HepG2 (cell line): ENCODE measurements around the gene MIER1. TPM values are rescaled to one million over a fixed set of nuclear protein-coding genes. Genes with fewer than 3 reads are reported as not detected.

Source experiments
- ATAC-seq: fragments of 200-7000 bp; cut with Tn5 transposase; 3 replicates; pipeline ENCODE4 v1.9.1; 2020; ENCODE audit warnings: mild to moderate bottlenecking, moderate library complexity
- BruUV-seq: library from RNA; stranded (reverse); fragments of 400-500 nt; replicated peaks from 2 replicates; lab custom pipeline; 2021; lab: Mats Ljungman, UMichigan
- CTCF ChIA-PET: fragments of 300-600 bp; formaldehyde crosslinking; extraction: SDS; loops from one replicate; lab custom pipeline; 2021; ENCODE audit warnings: low total read pairs, inconsistent platforms, low intra/inter-chr PET ratio; lab: Yijun Ruan, JAX
- POLR2A ChIA-PET: fragments of 350-600 bp; sonication (Branson Sonifier 250); formaldehyde crosslinking; loops from one replicate; lab custom pipeline; 2020; ENCODE audit warnings: antibody characterized with exemption, inconsistent platforms; lab: Yijun Ruan, JAX
- DNase-seq: peaks from one replicate; pipeline ENCODE4 v3.0.0-alpha.2; 2015; ENCODE audit warnings: low spot score
- FAIRE-seq: peaks from 3 replicates; lab custom pipeline; 2011; peaks lifted over from hg19 to GRCh38; lab: Jason Lieb, UNC
- H2AFZ ChIP-seq: one replicate; pipeline ENCODE4 v1.6.1; 2011; ENCODE audit warnings: low read length, inconsistent platforms
- H3K27ac ChIP-seq: fragments of 300-600 bp; 3 replicates; pipeline ENCODE4 v1.8.0; 2011; ENCODE audit warnings: mixed run types, mild to moderate bottlenecking, mixed read lengths, low read length, inconsistent platforms; ENCODE audit not compliant: insufficient read depth; ENCODE audit errors: extremely low read length
- H3K27me3 ChIP-seq, 2 experiments: fragments of 200-600 bp in 1 of 2; 2 replicates in 1 of 2; 3 replicates in 1 of 2; pipeline versions ENCODE4 v1.6.0 to v1.8.0; 2011; ENCODE audit warnings: low read length in 2 of 2, mild to moderate bottlenecking in 2 of 2, moderate library complexity in 2 of 2, inconsistent platforms in 1 of 2; ENCODE audit not compliant: insufficient read depth in 2 of 2, control insufficient read depth in 1 of 2
- H3K36me3 ChIP-seq, 2 experiments: fragments of 200-600 bp in 1 of 2; replicated peaks in 1 of 2; 2 replicates in 1 of 2; 3 replicates in 1 of 2; pipeline versions ENCODE4 v1.5.1 to v1.8.0; 2011; ENCODE audit warnings: low read length in 2 of 2, inconsistent platforms in 1 of 2; ENCODE audit not compliant: insufficient read depth in 2 of 2, control insufficient read depth in 1 of 2
- H3K4me1 ChIP-seq: 2 replicates; pipeline ENCODE4 v1.5.1; 2012; ENCODE audit warnings: low read length, inconsistent platforms; ENCODE audit not compliant: insufficient read depth
- H3K4me2 ChIP-seq: 2 replicates; pipeline ENCODE4 v1.6.0; 2011; ENCODE audit warnings: low read depth, low read length, inconsistent platforms
- H3K4me3 ChIP-seq, 3 experiments: fragments of 200-600 bp in 1 of 3; sonication (generic), shearing (Covaris generic) in 1 of 3; replicated peaks in 1 of 3; 2 replicates each; pipeline ENCODE4 v1.5.1; 2011 to 2016; ENCODE audit warnings: low read length in 3 of 3, inconsistent platforms in 2 of 3, low read depth in 2 of 3, mild to moderate bottlenecking in 2 of 3, control low read depth in 1 of 3, mixed read lengths in 1 of 3; ENCODE audit not compliant: insufficient read depth in 1 of 3
- H3K79me2 ChIP-seq: one replicate; pipeline ENCODE4 v1.6.1; 2011; ENCODE audit warnings: low read length, inconsistent platforms; ENCODE audit not compliant: insufficient read depth
- H3K9ac ChIP-seq: 2 replicates; pipeline ENCODE4 v1.6.0; 2011; ENCODE audit warnings: mild to moderate bottlenecking, low read depth, low read length, inconsistent platforms; ENCODE audit not compliant: insufficient read depth
- H3K9me3 ChIP-seq: 2 replicates; pipeline ENCODE4 v1.5.1; 2012; ENCODE audit warnings: mild to moderate bottlenecking, low read length
- H4K20me1 ChIP-seq: 2 replicates; pipeline ENCODE4 v1.6.0; 2011; ENCODE audit warnings: inconsistent platforms, mild to moderate bottlenecking, low read length, moderate library complexity; ENCODE audit not compliant: insufficient read depth
- ASH2L ChIP-seq: fragments of 300-600, 200-600 bp; sonication (generic); IDR thresholded peaks from 2 replicates; pipeline ENCODE4 v1.7.0; 2017; ENCODE audit warnings: low read depth, mild to moderate bottlenecking, moderate library complexity, mixed read lengths, low read length; ENCODE audit not compliant: insufficient read length
- ATRX ChIP-seq: sonication (generic); formaldehyde crosslinking; IDR thresholded peaks from 2 replicates; pipeline ENCODE4 v1.4.0; 2020; ENCODE audit warnings: missing genetic modification reagents, borderline replicate concordance
- JARID2 ChIP-seq: sonication (generic); formaldehyde crosslinking; IDR thresholded peaks from 2 replicates; pipeline ENCODE4 v1.8.1; 2023; ENCODE audit warnings: missing genetic modification reagents, inconsistent platforms; ENCODE audit not compliant: insufficient replicate concordance
- NCOA2 ChIP-seq: sonication (generic); formaldehyde crosslinking; IDR thresholded peaks from 2 replicates; pipeline ENCODE4 v1.8.0; 2022; ENCODE audit warnings: inconsistent platforms
- NFE2 ChIP-seq: sonication (generic); formaldehyde crosslinking; IDR thresholded peaks from 2 replicates; pipeline ENCODE4 v1.4.0; 2020; ENCODE audit warnings: missing genetic modification reagents
- SP140L ChIP-seq: sonication (generic); formaldehyde crosslinking; IDR thresholded peaks from 2 replicates; pipeline ENCODE4 v1.4.0; 2020; ENCODE audit warnings: missing genetic modification reagents, borderline replicate concordance
- ZNF224 ChIP-seq: sonication (generic); formaldehyde crosslinking; IDR thresholded peaks from 2 replicates; pipeline ENCODE4 v1.5.0; 2020; ENCODE audit warnings: mild to moderate bottlenecking, missing genetic modification reagents
- ZNF572 ChIP-seq: sonication (generic); formaldehyde crosslinking; IDR thresholded peaks from 2 replicates; pipeline ENCODE4 v1.5.1; 2020; ENCODE audit warnings: mild to moderate bottlenecking, missing genetic modification reagents
- WGBS: methylation state at CpG from one replicate; pipeline ENCODE4 v1.1.6; 2017; ENCODE audit warnings: low lambda C conversion rate; 5-methylcytosine and 5-hydroxymethylcytosine counted together
- in situ Hi-C: cut with HindIII; loops from 2 replicates; pipeline ENCODE4 v1.10.0; 2017; ENCODE audit warnings: low pct_unique_long_range_greater_than_20kb; ENCODE audit not compliant: extremely low pct_ligation_motif_present
- intact Hi-C: fragments of 100-400 bp; cut with micrococcal nuclease; formaldehyde crosslinking; loops from one replicate; pipeline ENCODE4 v1.10.0; 2022; ENCODE audit not compliant: unreplicated experiment
- polyA plus RNA-seq, 8 experiments: library from polyadenylated mRNA; depleted of rRNA in 3 of 8; stranded (reverse) in 7 of 8; unstranded in 1 of 8; fragments of >200 nt; fragmentation: Illumina TruSeq in 4 of 8; extraction: Trizol in 4 of 8; gene quantifications; 2 replicates each; pipeline versions ENCODE4 v1.2.1 to v1.2.3, GENCODE V29; 2011 to 2016; ENCODE audit warnings: low read depth in 4 of 8, missing spikeins in 1 of 8, mixed read lengths in 1 of 8; ENCODE audit not compliant: insufficient read depth in 1 of 8
- total RNA-seq, 5 experiments: library from RNA; depleted of rRNA; stranded (reverse); fragments of >200 nt; fragmentation: Illumina TruSeq; extraction: Trizol; gene quantifications; 2 replicates each; pipeline ENCODE4 v1.2.3, GENCODE V29; 2016; ENCODE audit warnings: low read depth in 1 of 5
- TF ChIP-seq, protein P1 (sequence below): sonication (generic); formaldehyde crosslinking; IDR thresholded peaks from 2 replicates; pipeline ENCODE4 v1.5.0; 2020; ENCODE audit warnings: mild to moderate bottlenecking, missing genetic modification reagents

The MIER1 gene
- total and polyA plus RNA-seq, 2 of the 13 experiments (the other 11 are each of a cell fraction or from before 2014, with no cell fraction given): 7.0 to 30.4 TPM

DNA sequence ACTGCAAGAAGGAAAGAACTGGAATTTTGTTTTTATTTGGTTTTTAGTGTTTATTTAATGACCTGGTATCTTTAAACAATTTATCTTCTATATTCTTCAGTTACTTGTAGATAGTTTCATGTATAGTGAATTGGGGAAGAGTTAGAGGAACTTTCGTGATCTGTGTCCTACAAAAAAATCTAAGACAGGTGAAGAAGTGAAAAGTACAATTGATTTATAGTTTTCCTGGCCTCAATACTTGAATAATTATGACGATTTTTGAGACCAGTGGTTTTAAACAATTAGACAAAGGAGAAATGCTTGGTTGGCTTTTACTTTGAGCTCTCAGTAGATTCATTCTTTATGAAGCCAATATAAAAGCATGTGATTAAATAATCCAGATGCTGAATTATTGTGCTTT is 7.5 kb downstream of the MIER1 start (continued):
- TF ChIP-seq JARID2 (CRISPR knock-in tag): no peak
- no peak for TF ChIP-seq NFE2 (CRISPR knock-in tag)
- TF ChIP-seq ZNF572 (CRISPR knock-in tag): no peak
- TF ChIP-seq ZNF224 (CRISPR knock-in tag): no peak
- TF ChIP-seq ATRX (CRISPR knock-in tag): no peak
- TF ChIP-seq, protein P1, sequence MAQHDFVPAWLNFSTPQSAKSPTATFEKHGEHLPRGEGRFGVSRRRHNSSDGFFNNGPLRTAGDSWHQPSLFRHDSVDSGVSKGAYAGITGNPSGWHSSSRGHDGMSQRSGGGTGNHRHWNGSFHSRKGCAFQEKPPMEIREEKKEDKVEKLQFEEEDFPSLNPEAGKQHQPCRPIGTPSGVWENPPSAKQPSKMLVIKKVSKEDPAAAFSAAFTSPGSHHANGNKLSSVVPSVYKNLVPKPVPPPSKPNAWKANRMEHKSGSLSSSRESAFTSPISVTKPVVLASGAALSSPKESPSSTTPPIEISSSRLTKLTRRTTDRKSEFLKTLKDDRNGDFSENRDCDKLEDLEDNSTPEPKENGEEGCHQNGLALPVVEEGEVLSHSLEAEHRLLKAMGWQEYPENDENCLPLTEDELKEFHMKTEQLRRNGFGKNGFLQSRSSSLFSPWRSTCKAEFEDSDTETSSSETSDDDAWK (CRISPR knock-in tag): no peak
- no peak for TF ChIP-seq SP140L (CRISPR knock-in tag)

DNA sequence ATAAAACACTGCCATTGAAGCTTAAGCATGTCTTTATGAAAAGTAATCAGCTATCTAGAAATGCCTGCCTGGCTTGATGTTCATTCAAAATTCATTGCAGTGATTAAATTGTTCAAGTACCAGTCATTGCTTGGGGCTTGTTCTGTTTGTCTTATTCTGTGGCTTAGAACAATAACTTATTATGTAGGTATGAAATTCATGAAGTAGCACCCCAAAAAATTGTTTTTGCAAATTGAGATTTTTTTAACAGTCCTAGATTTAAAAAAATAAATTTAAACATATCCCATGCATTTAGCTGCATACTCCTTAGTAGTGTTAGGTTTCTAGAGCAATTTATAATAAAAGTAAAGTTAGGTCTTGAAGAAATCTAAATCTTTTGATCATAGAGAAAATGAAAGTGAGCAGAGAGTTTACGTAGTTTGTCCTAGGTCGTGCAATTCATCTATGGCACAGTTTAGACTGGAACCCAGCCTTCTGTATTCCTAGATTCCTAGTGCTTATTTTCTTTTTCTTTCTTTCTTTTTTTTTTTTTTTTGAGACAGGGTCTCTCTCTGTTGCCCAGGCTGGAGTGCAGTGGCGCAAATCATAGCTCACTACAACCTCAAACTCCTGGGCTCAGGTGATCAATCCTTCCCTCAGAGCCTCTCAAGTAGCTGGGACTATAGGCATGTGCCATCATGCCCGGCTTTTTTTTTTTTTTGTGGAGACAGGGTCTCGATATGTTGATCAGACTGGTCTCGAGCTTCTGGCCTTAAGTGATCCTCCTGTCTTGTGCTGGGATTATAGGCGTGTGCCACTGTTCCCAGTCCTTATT is 9.3 kb downstream of the MIER1 start:
- no peak for FAIRE-seq
- in situ Hi-C loops: loop anchor here (25.0 kb wide), 1 partner anchor 478 kb away; no protein-coding TSS in a partner anchor
- Histone ChIP-seq H3K27ac (peak overlapping the region; percentile 50), H3K4me1 (peaks cover 64% of the 10 kb centered on the region), H3K9ac (peak overlapping the region; percentile 55), H2AFZ (no peak overlapping the region), H3K9me3 (no peaks in the 10 kb centered on the region), H3K4me3 (peak overlapping the region; percentile 8 to 98 (median 41); a peak in 4 of 6 replicates), H3K27me3 (no peaks in the 10 kb centered on the region; a peak in 1 of 5 replicates), H3K36me3 (no peaks in the 10 kb centered on the region), H4K20me1 (0 out of 2 replicates have a peak, but pooled peaks cover 5% of the 10 kb centered on the region), H3K4me2 (peak overlapping the region; percentile 97), H3K79me2 (peaks cover 84% of the 10 kb centered on the region)
- ChIA-PET POLR2A (interaction anchor here (1.6 to 1.8 kb wide), 2 partner anchors 9 to 10 kb away, joined by 7 to 8 read pairs; partner anchors contain the start of genes DNAI4 and MIER1), CTCF (no interaction called here)
- DNase-seq: no peak
- intact Hi-C loops: loop anchor here (10.0 kb wide), 1 partner anchor 211 kb away; no protein-coding TSS in a partner anchor
- TF ChIP-seq NCOA2 (CRISPR knock-in tag) (no peak), ASH2L (peak; percentile 55)
- ATAC-seq: no peak
- WGBS: 60% methylated on average over 7 of the region's 7 CpGs
- BruUV-seq: no TSS peak
